Measurements from ENCODE around the gene BECN2.

BECN2 gene, protein sequence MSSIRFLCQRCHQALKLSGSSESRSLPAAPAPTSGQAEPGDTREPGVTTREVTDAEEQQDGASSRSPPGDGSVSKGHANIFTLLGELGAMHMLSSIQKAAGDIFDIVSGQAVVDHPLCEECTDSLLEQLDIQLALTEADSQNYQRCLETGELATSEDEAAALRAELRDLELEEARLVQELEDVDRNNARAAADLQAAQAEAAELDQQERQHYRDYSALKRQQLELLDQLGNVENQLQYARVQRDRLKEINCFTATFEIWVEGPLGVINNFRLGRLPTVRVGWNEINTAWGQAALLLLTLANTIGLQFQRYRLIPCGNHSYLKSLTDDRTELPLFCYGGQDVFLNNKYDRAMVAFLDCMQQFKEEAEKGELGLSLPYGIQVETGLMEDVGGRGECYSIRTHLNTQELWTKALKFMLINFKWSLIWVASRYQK

GRCh38 chr1:241957692-241958494, at the start of gene BECN2:
BECN2 (plus strand) TSS chr1:241957767; CDS start chr1:241957767, 0 bp downstream.
- DNase-seq (ENCODE audit: low read depth in 2 of 2): no peak

DNA sequence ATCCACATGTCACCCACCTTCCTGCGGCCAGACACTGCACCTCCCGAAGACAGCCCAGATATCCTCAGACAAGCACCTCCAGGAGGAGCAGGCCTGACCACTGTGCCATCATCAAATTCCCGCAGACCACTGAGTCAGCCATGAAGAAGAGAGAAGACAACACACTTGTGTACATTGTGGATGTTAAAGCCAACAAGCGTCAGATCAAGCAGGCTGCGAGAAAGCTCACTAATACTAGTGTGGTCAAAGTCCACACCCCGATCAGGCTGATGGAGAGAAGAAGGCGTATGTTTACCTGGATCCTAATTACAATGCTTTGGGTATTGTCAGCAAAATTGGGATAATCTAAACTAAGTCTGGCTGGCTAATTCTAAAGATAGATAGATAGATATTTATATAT, 41.4 kb upstream of the BECN2 start:
- no peak for DNase-seq (ENCODE audit: low read depth in 2 of 2)

DNA sequence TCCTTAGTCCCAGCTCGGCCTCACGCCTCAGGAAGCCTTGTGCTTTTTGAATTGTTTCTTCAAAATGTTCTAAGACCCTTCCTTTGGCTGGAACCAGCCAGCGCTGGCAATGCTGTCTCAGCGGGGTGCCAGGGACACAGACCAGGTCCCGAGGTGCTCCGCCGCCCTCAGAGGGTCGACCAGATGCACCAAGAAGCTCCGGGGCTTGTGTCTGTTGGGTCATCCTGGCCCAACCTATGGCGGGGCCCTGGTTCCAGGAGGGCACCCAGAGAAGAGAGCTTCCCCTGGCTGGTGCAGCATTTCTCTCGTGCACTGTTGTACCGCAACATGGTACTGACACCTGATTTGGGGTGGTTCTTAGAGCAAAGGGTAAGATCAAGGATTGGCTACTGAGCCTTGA, 40.1 kb upstream of the BECN2 start:
- no peak for DNase-seq (ENCODE audit: low read depth in 2 of 2)

GRCh38 chr1:241918879-241919278, 38.7 kb upstream of the BECN2 start:
- no peak for DNase-seq (ENCODE audit: low read depth in 2 of 2)

GRCh38 chr1:241924080-241924808, 33.3 kb upstream of the BECN2 start:
- DNase-seq (ENCODE audit: low read depth in 2 of 2): no peak

GRCh38 chr1:241926141-241926540, 31.4 kb upstream of the BECN2 start:
- DNase-seq (ENCODE audit: low read depth in 2 of 2): no peak

GRCh38 chr1:241927321-241927720, 30.2 kb upstream of the BECN2 start:
- DNase-seq (ENCODE audit: low read depth in 2 of 2): no peak

GRCh38 chr1:241932845-241933244, 24.7 kb upstream of the BECN2 start:
- DNase-seq (ENCODE audit: low read depth in 2 of 2): no peak

GRCh38 chr1:241934201-241934848, 23.2 kb upstream of the BECN2 start:
- no peak for DNase-seq (ENCODE audit: low read depth in 2 of 2)

DNA sequence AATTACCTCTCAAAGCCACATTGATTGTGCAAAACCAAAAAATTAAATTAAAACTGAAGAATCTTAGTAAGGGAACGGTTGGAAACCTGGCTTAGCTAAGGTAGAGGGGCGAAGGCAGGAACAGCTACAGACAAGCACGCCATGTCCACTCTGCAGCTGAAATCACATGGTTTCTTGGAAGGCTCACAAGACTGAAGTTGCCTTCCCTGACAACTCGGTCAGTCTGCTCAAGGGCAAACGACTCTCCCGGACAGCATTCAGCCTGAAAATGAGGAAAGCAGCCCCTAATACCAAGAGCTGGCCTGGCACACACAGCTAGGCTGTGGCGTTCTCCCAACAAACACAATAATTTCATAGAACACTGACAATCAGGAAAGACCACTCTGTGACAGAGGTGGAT, 22.7 kb upstream of the BECN2 start:
- no peak for DNase-seq (ENCODE audit: low read depth in 2 of 2)

- no peak for DNase-seq (ENCODE audit: low read depth in 2 of 2)
Measured at GRCh38 chr1:241939798-241940197, 17.8 kb upstream of the BECN2 start.

GRCh38 chr1:241942738-241943137, 14.8 kb upstream of the BECN2 start:
- no peak for DNase-seq (ENCODE audit: low read depth in 2 of 2)

DNA sequence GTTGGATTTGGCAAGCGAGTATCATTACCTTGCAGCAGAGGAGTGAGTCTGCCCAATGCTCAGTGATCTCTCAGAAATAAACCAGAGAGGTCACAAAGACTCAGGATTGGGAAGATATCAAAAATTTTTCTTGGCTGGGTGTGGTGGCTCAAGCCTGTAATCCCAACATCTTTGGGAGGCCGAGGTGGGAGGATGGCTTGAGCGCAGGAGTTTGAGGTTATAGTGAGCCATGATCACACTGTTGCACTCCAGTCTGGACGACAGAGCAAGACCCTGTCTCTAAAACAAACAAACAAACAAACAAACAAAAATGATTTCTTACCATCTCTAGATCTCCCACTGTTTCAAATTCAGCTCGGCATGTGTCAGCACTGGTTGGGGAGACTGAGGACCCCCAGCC, 13.3 kb upstream of the BECN2 start:
- no peak for DNase-seq (ENCODE audit: low read depth in 2 of 2)

DNA sequence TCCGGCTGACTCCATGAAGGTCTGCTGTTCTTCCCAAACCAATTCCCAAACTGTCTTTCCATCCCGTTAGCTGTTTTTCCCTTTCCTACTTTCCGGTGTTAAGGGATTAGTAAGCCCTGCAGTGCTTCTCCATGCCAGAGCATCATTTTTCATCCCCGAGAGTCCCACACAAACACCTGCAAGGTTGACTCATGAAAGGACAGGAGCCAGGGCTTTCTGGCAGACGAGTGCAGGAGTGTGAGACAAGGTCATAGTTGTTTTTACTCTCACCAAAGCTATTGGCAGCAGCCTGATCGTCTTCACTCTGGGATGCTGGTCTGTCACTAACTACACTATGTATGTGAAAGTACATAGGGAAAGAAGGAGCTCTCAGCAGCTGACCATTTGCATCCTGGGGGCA, 10.2 kb upstream of the BECN2 start:
- DNase-seq (ENCODE audit: low read depth in 2 of 2): no peak

GRCh38 chr1:241950390-241950789, 7.2 kb upstream of the BECN2 start:
- DNase-seq (ENCODE audit: low read depth in 2 of 2): no peak

DNA sequence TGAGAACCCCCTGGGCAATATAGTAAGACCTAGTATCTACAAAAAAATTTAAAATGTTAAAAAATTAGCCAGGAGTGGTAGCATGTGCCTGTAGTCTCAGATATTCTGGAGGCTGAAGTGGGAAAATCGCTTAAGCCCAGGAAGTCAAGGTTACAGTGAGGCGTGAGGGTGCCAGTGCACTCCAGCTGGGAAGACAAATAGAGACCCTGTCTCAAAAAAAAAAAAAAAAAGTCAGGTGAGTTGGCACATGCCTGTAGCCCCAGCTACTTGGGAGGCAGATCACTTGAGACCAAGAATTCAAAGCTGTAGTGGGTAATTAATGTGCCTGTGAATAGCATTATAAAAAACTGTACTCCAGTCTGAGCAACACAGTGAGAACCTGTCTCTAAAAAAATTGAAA, 4.6 kb downstream of the BECN2 start:
- DNase-seq (ENCODE audit: low read depth in 2 of 2): no peak

GRCh38 chr1:241963722-241964121, 6.2 kb downstream of the BECN2 start:
- no peak for DNase-seq (ENCODE audit: low read depth in 2 of 2)

GRCh38 chr1:241964550-241965282, 7.1 kb downstream of the BECN2 start:
- no peak for DNase-seq (ENCODE audit: low read depth in 2 of 2)

DNA sequence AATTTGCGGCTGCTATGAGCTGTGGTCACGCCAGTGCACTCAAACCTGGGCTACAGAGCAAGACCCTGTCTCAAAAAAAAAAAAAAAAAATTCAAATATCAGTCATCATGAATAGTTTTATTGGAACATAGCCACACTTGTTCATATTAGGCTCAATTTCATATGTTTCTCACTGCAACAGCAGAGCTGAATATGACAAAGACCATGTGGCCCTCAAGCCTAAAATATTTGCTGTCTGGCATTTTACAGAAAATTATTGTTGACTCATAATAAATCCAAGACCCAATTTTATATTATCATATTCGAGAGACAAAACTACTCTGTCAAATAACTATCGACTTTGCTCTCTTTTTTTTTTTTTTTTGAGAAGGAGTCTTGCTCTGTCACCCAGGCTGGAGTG, 11.0 kb downstream of the BECN2 start:
- no peak for DNase-seq (ENCODE audit: low read depth in 2 of 2)

GRCh38 chr1:241972703-241973369, 15.3 kb downstream of the BECN2 start:
- no peak for DNase-seq (ENCODE audit: low read depth in 2 of 2)

DNA sequence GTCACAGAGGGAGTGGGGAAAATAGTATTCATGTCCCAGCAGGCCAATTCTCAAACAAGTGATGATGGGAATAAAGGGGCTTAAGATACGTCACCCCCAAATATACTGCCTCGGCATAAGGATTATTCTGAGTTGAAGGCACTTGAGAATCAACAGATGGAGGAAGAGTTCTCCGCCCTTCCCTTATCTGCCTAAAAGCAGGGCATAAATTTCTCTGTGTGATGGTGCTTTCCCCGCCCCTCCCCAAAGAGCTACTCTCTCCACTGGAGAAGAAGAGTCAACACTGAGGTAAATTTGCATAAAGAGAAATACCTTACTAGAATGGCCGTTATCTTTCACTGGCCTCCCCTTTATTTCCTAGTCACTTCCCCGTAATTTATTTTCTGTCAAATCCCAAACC, 18.7 kb downstream of the BECN2 start:
- no peak for DNase-seq (ENCODE audit: low read depth in 2 of 2)
